Raji (cell line): ENCODE data around the gene MAPKAPK3.

Experiments used
- POLR2A ChIP-seq: IDR thresholded peaks from 2 replicates; pipeline ENCODE4 v1.6.1; 2011; ENCODE audit warnings: low read depth, low read length, control low read depth; ENCODE audit not compliant: insufficient read depth

MAPKAPK3 gene

DNA sequence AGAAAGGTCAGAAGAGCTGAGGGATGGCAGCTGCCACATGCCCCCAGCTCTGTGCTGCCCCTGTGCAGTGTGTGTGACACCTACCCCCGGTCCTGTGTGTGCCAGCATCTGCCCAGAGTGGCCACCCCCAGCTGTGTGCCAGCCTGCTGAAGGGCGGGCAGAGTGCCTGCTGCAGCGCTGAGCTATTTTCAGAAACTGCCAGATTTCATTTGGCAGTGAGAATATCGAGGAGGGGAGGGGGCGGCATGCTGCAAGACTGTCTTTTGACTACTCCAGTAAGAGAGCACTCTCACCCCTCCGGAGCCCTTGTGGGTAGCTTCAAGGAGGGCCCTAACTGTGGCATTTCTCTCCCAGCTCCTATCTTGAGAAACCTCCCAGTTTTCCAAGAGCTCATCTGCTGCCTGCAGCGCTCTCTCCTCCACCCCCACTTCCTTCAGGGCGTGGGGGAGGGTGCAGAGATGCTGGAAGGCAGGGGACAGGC lies 32.5 kb downstream of the MAPKAPK3 start:
- TF ChIP-seq POLR2A, result no peak

- TF ChIP-seq POLR2A, result no peak
These were observed 33.1 kb downstream of the MAPKAPK3 start for GRCh38 chr3:50650018-50650417.

DNA sequence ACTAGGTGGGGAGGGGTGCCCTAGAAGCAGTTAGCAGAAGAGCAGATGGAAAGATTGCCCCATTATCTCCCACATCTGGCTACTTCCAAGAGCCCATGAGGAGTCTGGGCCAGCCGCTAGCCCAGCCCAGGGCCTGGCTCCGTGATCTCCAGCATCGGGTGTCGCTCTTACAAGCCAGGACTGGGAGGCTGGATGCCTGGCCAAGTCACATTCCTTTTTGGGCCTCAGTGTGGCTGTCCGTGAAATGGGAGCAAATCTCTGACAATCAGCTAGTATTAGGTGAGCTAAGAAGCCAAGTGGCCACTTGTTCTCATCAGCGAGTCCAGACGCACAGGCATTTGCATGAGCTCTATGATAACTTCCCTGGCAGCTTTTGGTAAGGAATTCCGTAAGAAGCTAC lies 34.5 kb downstream of the MAPKAPK3 start:
- TF ChIP-seq POLR2A, result no peak

GRCh38 chr3:50651920-50652529 lies 35.1 kb downstream of the MAPKAPK3 start:
- no peak for TF ChIP-seq POLR2A

DNA sequence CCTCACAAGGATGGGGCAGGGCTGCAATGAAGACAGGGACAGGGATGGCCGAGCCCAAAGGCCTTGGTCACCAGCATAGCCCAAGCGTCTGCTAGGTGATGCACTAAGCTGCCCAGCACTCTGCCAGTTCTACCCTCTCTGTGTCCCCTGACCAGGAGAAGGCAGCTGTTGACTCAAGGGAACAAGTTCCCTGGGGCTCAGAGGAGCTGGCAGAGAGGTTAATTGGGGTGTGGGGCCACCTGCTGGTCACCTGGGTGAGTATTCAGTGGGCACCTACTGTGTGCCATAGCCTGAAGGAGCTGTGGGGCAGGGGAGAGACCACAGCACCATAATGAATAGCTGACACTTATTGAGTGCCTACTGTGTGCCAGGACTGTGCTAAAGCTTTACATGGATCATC lies 35.8 kb downstream of the MAPKAPK3 start:
- no peak for TF ChIP-seq POLR2A

GRCh38 chr3:50653937-50654595 lies 37.1 kb downstream of the MAPKAPK3 start:
- no peak for TF ChIP-seq POLR2A

GRCh38 chr3:50655009-50655830 lies 38.3 kb downstream of the MAPKAPK3 start:
- TF ChIP-seq POLR2A, result no peak

GRCh38 chr3:50656417-50657195 lies 39.7 kb downstream of the MAPKAPK3 start:
- TF ChIP-seq POLR2A, result no peak

- TF ChIP-seq POLR2A, result no peak
These were observed 40.5 kb downstream of the MAPKAPK3 start for GRCh38 chr3:50657407-50657806.

DNA sequence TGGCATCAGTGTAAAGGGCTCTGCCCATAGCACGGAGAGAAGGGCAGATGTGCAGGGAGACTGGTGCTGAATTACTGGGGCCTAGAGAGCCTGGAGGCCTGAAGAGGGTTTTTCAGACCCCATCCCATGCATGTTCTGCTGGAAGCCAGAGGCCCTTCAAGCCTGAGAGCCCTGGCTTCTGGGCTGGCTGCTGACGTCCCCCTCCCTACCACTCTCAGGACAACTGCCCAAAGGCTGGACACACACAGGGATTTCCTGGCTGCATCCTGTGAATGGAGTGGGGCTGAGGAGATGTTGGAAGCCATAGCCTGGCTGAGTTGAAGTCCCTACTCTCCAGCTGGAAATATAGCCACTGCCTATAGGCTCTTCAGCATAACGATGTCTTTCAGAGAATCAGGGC lies 40.9 kb downstream of the MAPKAPK3 start:
- no peak for TF ChIP-seq POLR2A

GRCh38 chr3:50658416-50658815 lies 41.5 kb downstream of the MAPKAPK3 start:
- TF ChIP-seq POLR2A, result no peak

- TF ChIP-seq POLR2A, result no peak
These were observed 41.9 kb downstream of the MAPKAPK3 start for GRCh38 chr3:50658831-50659230.

GRCh38 chr3:50660386-50660785 lies 43.4 kb downstream of the MAPKAPK3 start:
- no peak for TF ChIP-seq POLR2A

- no peak for TF ChIP-seq POLR2A
These were observed 44.4 kb downstream of the MAPKAPK3 start for GRCh38 chr3:50661321-50661837.

DNA sequence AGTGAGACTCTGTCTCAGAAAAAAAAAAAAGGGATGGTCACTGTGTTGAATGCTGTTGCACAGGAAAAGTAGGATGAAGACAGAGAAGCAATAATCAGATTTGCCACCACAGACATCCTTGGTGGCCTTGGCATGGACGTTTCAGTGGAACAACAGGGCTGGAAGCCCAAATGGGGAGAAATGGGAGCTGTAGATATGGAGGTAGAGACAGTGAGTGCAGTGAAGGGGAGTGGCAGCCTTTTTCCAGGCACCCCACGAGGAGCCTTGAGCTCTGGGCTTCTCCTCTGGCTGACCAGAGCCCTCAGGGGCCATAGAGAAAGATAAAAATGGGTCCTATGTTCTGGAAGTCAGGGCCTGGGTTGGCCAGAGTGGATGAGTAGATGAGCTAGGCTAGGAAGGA lies 45.5 kb downstream of the MAPKAPK3 start:
- TF ChIP-seq POLR2A, result no peak
